ENCODE measurements around the gene EXOC7.

Gene EXOC7

GRCh38 chr17:76121932-76122430 lies 18.4 kb upstream of the EXOC7 start:
- TF ChIP-seq CTCF (IDR thresholded peaks at IDR 0.05; ENCODE audit: extremely low read depth, insufficient read depth, missing control alignments) = peak; percentile 11
- in situ Hi-C loops (cut with MboI; ENCODE audit: low pct_unique_long_range_greater_than_20kb, low sequenced_read_pairs, unreplicated experiment) = no loop called here
- peak; percentile 68 for DNase-seq (ENCODE audit: low spot score)

GRCh38 chr17:76120658-76121008 lies 17.0 kb upstream of the EXOC7 start:
- in situ Hi-C loops (cut with MboI; ENCODE audit: low pct_unique_long_range_greater_than_20kb, low sequenced_read_pairs, unreplicated experiment) = no loop called here
- peak; percentile 26 for DNase-seq (ENCODE audit: low spot score)
- TF ChIP-seq CTCF (IDR thresholded peaks at IDR 0.05; ENCODE audit: extremely low read depth, insufficient read depth, missing control alignments) = no peak

GRCh38 chr17:76119409-76120371 lies 16.1 kb upstream of the EXOC7 start:
- in situ Hi-C loops (cut with MboI; ENCODE audit: low pct_unique_long_range_greater_than_20kb, low sequenced_read_pairs, unreplicated experiment) = no loop called here
- peak; percentile 6 for DNase-seq (ENCODE audit: low spot score)
- no peak for TF ChIP-seq CTCF (IDR thresholded peaks at IDR 0.05; ENCODE audit: extremely low read depth, insufficient read depth, missing control alignments)

- TF ChIP-seq CTCF (IDR thresholded peaks at IDR 0.05; ENCODE audit: extremely low read depth, insufficient read depth, missing control alignments) = no peak
- in situ Hi-C loops (cut with MboI; ENCODE audit: low pct_unique_long_range_greater_than_20kb, low sequenced_read_pairs, unreplicated experiment) = no loop called here
- no peak for DNase-seq (ENCODE audit: low spot score)
Observed at GRCh38 chr17:76115138-76115754, 11.7 kb upstream of the EXOC7 start.

- no peak for TF ChIP-seq CTCF (IDR thresholded peaks at IDR 0.05; ENCODE audit: extremely low read depth, insufficient read depth, missing control alignments)
- in situ Hi-C loops (cut with MboI; ENCODE audit: low pct_unique_long_range_greater_than_20kb, low sequenced_read_pairs, unreplicated experiment) = no loop called here
- no peak for DNase-seq (ENCODE audit: low spot score)
Observed at GRCh38 chr17:76111956-76112355, 8.4 kb upstream of the EXOC7 start.

GRCh38 chr17:76107509-76107908 lies 3.9 kb upstream of the EXOC7 start:
- TF ChIP-seq CTCF (IDR thresholded peaks at IDR 0.05; ENCODE audit: extremely low read depth, insufficient read depth, missing control alignments) = peak; percentile 20
- in situ Hi-C loops (cut with MboI; ENCODE audit: low pct_unique_long_range_greater_than_20kb, low sequenced_read_pairs, unreplicated experiment) = no loop called here
- DNase-seq (ENCODE audit: low spot score) = no peak
